Brain microvascular endothelial cell (primary cell): ENCODE measurements around the gene TMEM88.

Source experiments
- DNase-seq: peaks from one replicate; pipeline ENCODE4 v3.0.0-alpha.2; 2020
- H3K27ac ChIP-seq: fragments of 250-450 bp; sonication (Bioruptor Pico); 2 replicates; pipeline ENCODE4 v1.5.1; 2020; ENCODE audit warnings: mild to moderate bottlenecking, moderate library complexity
- H3K27me3 ChIP-seq: fragments of 250-450 bp; sonication (Bioruptor Pico); replicated peaks from 2 replicates; pipeline ENCODE4 v1.5.1; 2020; ENCODE audit warnings: mild to moderate bottlenecking
- H3K36me3 ChIP-seq: fragments of 250-450 bp; sonication (Bioruptor Pico); replicated peaks from 2 replicates; pipeline ENCODE4 v1.5.1; 2020; ENCODE audit warnings: mild to moderate bottlenecking
- H3K4me3 ChIP-seq: 2 replicates; pipeline ENCODE4 v1.5.1; 2011; ENCODE audit warnings: low read depth, mild to moderate bottlenecking, control low read depth, low read length, moderate library complexity
- in situ Hi-C: cut with HindIII; loops from 2 replicates; pipeline ENCODE4 v1.10.0; 2017; ENCODE audit warnings: low sequenced_read_pairs, low pct_ligation_motif_present
- TF ChIP-seq, protein P1 (sequence below): IDR thresholded peaks from 2 replicates; pipeline ENCODE4 v1.5.1; 2011; ENCODE audit warnings: low read depth, mild to moderate bottlenecking, moderate library complexity, low read length, control low read depth, inconsistent platforms; ENCODE audit errors: missing control alignments

TMEM88 gene

DNA sequence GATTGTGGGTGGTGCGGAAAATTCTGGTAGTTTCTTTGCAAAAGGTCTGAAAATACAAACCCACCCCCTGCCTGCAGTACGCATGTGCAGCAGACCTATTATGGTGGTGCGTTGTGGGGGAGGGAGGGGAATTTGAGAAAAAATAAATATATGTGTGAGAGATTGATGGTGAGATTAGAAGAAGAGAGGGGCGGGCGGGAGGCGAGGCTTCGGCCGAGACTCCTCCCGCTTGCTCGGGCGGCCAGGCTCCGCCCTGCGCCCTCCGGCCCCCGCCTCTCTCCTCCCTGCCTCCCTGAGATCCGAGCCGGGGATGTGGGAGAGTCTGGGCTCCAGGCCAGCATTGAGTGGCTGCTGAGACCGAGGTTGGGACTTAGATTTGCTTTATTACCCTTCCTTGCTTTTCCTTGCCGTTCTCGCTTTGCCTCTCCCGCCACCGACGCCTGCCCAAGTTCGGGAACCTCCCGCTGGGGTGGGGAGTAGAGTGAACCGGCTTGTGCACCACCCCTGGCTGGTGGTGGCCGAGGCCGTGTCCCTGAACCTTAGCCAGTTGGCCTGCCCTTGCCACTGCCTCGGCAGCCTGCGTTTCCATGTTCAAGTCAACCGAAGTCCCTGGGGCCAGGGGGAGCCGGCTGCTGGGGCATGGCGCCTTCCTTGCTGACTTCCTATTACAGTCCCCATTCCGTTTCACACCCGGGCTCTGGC, 32.8 kb downstream of the TMEM88 start:
- Histone ChIP-seq H3K4me3 (peak overlapping the region; percentile 56), H3K27ac (peak overlapping the region; percentile 84), H3K27me3 (no peaks in the 10 kb centered on the region), H3K36me3 (peaks cover 18% of the 10 kb centered on the region)
- DNase-seq, result peak; percentile 98
- TF ChIP-seq, protein P1, sequence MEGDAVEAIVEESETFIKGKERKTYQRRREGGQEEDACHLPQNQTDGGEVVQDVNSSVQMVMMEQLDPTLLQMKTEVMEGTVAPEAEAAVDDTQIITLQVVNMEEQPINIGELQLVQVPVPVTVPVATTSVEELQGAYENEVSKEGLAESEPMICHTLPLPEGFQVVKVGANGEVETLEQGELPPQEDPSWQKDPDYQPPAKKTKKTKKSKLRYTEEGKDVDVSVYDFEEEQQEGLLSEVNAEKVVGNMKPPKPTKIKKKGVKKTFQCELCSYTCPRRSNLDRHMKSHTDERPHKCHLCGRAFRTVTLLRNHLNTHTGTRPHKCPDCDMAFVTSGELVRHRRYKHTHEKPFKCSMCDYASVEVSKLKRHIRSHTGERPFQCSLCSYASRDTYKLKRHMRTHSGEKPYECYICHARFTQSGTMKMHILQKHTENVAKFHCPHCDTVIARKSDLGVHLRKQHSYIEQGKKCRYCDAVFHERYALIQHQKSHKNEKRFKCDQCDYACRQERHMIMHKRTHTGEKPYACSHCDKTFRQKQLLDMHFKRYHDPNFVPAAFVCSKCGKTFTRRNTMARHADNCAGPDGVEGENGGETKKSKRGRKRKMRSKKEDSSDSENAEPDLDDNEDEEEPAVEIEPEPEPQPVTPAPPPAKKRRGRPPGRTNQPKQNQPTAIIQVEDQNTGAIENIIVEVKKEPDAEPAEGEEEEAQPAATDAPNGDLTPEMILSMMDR, result no peak
- in situ Hi-C loops, result no loop called here

DNA sequence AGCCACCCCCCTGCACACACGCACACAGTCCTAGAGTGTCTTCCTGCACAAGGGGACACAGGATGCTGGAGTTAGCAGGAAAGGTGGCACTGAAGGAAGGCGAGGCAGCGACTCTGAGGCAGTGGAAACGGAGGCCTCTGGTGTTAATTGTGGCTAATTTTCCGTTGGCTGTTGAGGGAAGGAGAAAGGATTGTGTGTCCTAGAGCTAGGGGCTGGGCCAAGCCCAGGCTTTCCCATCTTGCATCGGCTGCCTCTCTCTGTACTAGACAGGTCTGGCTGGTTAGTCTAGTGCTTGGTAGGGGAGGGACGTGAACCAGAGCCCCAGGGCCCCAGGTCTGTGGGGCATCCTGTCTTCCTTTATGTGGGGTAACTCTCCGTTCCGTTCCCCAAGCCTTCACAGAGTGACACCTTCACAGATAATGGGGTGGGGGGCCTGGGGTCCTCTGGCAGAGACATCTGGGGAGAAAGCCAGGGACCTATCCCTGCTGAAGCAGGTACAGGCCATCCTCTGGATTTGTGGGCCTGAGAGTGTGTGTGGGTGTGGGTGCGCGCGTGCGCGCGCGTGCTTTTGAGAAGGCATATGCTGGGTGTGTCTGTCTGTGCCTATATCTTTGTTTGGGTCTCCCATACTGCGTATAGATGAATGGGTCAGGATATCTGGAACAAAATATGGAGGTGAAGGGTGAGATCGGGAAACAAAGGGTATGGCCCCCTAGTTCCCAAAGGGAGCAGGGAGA, 33.5 kb downstream of the TMEM88 start, which contains the start of gene CHD3:
TSS of gene CHD3 (plus strand) at position 606 of the 737 bp plus-strand sequence. CDS start 212 bp downstream, outside the sequence.
- H3K27ac ChIP-seq, result peak within 1 kb of the TSS; percentile 84
- TF ChIP-seq, protein P1, result no peak
- no peaks in the 10 kb centered on the region for H3K27me3 ChIP-seq
- DNase-seq, result peak; percentile 8
- H3K36me3 ChIP-seq, result peaks cover 23% of the 10 kb centered on the region
- H3K4me3 ChIP-seq, result peak within 1 kb of the TSS; percentile 56
- in situ Hi-C loops, result no loop called here

DNA sequence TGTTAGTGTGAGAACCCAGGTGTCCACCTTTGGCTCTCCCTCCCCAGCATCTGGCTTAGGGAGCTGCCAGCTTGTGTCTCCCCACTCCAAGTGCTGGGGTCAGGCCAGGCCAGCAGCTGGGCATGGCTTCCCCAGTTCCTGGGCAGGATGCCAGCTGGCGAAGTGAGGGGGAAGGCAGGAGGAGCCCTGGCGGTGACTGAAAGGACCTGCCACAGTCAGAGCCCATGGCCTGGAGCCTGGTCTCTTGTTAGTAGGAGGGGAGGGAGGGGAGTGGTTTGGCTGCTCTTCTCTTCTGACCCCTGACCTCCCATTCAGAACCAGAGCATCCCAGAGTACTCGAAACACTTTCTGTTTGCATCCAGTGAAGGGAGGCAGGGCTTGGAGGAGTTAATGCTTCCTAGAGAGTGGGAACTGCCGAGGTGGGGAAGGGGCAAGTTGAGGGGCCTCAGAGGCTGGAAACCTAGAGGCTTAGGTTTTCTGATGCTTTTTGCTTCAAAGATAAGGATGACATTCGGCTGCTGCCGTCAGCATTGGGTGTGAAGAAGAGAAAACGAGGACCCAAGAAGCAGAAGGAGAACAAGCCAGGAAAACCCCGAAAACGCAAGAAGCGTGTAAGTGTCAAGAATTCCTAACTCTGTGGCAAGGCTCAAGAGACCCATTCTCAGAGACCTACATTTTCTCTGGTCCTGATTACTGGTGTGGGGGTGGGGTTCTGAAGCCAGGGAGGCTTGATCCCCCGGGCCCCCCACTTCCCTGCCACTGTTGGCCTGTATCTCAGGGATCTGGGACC, 34.5 kb downstream of the TMEM88 start:
- peak overlapping the region; percentile 84 for H3K27ac ChIP-seq
- peaks cover 31% of the 10 kb centered on the region for H3K36me3 ChIP-seq
- H3K4me3 ChIP-seq, result peak overlapping the region; percentile 5
- in situ Hi-C loops, result no loop called here
- TF ChIP-seq, protein P1, result peak; percentile 66
- DNase-seq, result peak; percentile 70
- H3K27me3 ChIP-seq, result no peaks in the 10 kb centered on the region

DNA sequence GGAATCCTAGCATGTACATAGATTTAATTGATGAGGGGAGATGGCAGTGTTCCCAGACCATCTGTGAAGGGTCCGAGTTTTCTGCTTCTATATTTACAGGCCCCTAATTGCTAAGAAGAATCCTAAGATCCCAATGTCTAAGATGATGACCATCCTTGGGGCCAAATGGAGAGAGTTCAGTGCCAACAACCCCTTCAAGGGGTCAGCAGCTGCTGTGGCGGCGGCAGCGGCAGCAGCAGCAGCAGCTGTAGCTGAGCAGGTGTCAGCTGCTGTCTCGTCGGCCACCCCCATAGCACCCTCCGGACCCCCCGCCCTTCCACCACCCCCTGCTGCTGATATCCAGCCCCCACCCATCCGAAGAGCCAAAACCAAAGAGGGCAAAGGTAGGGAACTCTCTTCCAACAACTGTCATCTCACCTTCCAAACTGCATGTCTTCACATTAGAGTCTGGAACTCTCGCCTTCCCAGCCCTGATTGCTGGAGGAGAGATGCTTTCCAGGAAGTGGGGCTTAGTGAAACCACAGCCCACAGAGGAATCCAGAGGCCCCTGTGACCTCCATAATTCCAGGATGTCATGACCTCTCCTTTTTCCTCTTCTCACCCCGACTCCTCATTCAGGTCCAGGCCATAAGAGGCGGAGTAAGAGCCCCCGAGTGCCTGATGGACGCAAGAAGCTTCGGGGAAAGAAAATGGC, 38.5 kb downstream of the TMEM88 start:
- in situ Hi-C loops, result no loop called here
- Histone ChIP-seq H3K4me3 (no peak overlapping the region), H3K36me3 (peaks cover 63% of the 10 kb centered on the region), H3K27ac (no peak overlapping the region), H3K27me3 (no peaks in the 10 kb centered on the region)
- DNase-seq, result no peak
- TF ChIP-seq, protein P1, result no peak

DNA sequence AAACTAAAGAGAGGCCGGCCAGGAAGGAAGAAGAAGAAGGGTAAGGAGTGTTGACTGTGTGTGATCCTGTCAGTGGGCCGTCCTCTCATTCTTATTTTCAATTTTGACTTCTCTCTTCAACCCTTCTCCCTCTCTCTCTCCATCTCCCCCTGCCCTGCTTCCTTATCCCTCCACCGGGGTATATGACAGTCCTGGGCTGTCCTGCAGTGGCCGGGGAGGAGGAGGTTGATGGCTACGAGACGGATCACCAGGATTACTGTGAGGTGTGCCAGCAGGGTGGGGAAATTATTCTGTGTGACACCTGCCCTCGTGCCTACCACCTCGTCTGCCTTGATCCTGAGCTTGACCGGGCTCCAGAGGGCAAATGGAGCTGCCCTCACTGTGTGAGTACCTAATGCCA, 39.4 kb downstream of the TMEM88 start:
- no peak for DNase-seq
- in situ Hi-C loops, result no loop called here
- H3K4me3 ChIP-seq, result no peak overlapping the region
- H3K27ac ChIP-seq, result no peak overlapping the region
- TF ChIP-seq, protein P1, result no peak
- peaks cover 72% of the 10 kb centered on the region for H3K36me3 ChIP-seq
- H3K27me3 ChIP-seq, result no peaks in the 10 kb centered on the region
